Fibroblast of lung (primary cell): Measurements from ENCODE around the gene WDR37.

Source experiments
- EZH2 ChIP-seq: IDR thresholded peaks from 2 replicates; pipeline ENCODE4 v1.5.1; 2012; ENCODE audit warnings: low read length, control low read depth, mild to moderate bottlenecking; ENCODE audit errors: missing control alignments
- TF ChIP-seq, protein P1 (sequence below), 2 donors: IDR thresholded peaks in 1 of 2; conservative IDR thresholded peaks in 1 of 2; 1 replicate in 1 of 2; 2 replicates in 1 of 2; pipeline ENCODE4 v1.5.1; 2011 to 2012; ENCODE audit warnings: low read length in 2 of 2, control low read depth in 1 of 2, inconsistent platforms in 1 of 2, low read depth in 1 of 2, mild to moderate bottlenecking in 1 of 2

DNA sequence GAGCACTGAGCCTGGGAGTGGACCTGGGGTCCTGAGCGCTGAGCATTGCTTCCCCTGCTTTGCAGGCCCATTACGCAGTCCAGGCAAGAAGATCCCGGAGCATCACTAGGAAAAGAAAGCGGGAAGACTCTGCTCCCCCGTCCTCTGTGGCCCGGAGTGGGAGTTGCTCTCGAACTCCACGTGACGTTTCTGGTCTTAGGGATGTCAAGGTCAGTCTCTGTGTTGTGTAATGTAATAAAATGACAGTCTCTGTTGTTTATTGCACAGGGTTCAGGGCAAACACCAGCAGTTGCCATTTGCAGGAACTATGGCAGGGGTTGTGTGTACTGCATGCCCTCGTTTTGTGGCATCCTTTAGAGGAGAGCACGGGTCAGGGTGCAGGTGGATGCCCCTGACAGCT is 40.5 kb upstream of the WDR37 start:
- TF ChIP-seq, protein P1, sequence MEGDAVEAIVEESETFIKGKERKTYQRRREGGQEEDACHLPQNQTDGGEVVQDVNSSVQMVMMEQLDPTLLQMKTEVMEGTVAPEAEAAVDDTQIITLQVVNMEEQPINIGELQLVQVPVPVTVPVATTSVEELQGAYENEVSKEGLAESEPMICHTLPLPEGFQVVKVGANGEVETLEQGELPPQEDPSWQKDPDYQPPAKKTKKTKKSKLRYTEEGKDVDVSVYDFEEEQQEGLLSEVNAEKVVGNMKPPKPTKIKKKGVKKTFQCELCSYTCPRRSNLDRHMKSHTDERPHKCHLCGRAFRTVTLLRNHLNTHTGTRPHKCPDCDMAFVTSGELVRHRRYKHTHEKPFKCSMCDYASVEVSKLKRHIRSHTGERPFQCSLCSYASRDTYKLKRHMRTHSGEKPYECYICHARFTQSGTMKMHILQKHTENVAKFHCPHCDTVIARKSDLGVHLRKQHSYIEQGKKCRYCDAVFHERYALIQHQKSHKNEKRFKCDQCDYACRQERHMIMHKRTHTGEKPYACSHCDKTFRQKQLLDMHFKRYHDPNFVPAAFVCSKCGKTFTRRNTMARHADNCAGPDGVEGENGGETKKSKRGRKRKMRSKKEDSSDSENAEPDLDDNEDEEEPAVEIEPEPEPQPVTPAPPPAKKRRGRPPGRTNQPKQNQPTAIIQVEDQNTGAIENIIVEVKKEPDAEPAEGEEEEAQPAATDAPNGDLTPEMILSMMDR (conservative IDR thresholded peaks at IDR 0.05 in 1 of 2, IDR thresholded peaks at IDR 0.05 in 1 of 2; ENCODE audit: low read depth in 1 of 2, low read length in 2 of 2): no peak
- no peak for TF ChIP-seq EZH2
